HG03108 (cell line): Measurements from ENCODE around the gene RADIL.
"Not testable (repeated sequence)": the region's sequence is repeated elsewhere in the genome, so short reads cannot be mapped to it uniquely, and the experiment has no call there.

Source experiments
- ATAC-seq: cut with Tn5 transposase; IDR thresholded peaks from one replicate; pipeline ENCODE4 v1.9.1; 2021; ENCODE audit warnings: moderate library complexity; ENCODE audit not compliant: unreplicated experiment

Gene RADIL

GRCh38 chr7:4794171-4794570, 89.3 kb downstream of the RADIL start:
- ATAC-seq = not testable (repeated sequence)

GRCh38 chr7:4793385-4793993, 90.0 kb downstream of the RADIL start:
- ATAC-seq = not testable (repeated sequence)

DNA sequence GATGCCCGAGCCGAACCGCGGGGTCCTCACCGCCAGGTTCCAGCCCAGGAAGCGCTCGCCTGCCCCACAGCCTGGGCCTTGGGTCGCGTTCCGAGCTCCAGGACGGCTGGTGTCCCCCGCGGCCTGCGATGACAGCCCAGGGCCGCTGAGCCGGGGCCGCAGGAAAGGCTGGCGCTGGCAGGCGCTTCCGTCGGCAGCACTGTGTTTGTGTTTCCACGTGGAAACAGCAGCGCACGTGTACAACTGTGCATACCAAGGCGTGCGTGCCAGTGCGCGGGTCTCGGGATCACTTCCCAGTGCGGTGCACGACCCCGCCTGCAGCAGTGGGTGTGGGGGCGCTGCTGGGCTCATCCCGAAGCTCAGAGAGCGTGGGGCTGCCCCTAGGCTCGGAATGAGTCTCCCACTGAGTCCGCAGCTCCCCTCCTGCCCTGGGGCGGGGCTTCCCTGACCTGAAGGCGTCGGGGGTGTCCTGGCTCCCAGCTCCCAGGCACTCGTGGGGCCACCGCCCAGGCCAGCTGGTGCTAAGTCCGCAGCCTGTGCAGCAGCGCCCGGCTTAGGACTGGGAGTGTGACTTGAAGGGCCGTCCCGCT, 90.9 kb downstream of the RADIL start:
- ATAC-seq = no peak

DNA sequence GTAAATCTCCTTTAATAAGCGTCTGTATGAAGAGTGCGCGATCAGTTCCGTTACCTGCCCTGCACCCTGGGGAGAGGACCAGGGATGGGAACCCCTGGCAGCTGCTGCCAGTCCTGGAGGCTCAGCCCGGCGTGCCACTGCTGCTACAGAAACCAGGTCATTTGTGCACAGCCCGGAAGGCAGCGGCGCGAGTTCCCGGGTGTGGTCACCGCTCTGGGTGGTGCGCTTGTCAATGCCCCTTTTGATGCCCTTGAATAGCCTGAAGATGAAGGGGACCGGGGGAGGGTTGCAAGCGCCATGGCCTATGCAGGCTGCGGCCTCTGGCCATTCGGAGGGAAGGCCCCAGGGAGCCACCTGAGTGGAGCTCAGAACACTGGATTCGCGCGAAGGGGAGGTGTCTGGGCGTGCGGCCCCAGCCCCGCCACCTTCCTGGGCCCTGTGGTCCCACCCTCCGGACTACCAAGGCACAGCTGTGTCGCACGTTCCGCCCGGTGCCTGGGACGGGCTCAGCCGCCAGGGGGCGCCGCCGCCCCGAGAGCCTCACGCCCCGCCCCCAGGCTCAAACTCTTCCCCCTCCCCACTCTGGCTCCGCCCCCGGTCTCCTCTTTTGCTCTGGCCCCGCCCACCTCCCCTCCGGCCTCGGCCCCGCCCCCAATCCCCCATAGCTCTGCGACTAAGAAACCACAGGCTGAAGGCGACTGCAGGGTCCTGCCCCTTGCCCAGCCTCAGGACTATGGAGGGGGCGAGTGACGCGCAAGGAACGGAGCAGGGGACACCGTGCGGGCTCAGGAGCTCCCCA, 91.6 kb downstream of the RADIL start:
- ATAC-seq = no peak

DNA sequence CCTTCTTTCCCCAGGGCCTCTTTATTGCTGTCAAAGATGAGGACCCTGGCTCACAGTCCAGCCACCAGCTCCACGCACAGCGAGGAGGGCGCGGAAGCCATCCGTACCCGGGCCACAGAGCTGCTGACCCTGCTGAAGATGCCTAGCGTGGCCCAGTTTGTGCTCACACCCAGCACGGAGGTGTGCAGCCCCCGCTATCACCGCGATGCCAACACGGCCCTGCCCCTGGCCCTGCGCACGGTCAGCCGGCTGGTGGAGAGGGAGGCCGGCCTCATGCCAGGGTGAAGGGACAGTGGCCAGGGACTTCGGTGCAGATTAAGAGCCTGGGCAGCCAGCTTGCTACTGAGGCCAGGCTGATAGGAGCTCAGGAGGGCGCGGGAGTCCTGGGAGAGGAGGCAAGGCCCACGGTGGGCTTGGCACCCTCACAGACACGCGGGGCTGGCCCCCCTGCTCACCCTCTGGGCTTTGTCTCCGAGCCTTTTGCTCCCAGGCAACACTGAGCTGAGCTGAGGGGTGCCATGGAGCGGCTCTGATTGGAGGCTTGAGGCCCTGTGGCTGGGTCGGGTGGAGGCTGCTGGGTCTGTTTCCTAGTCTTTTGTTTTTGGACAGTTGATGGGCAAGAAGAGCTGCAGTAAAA, 92.3 kb downstream of the RADIL start:
- ATAC-seq = no peak

GRCh38 chr7:4790516-4790991, 93.0 kb downstream of the RADIL start:
- ATAC-seq = no peak

GRCh38 chr7:4790078-4790465, 93.4 kb downstream of the RADIL start:
- no peak for ATAC-seq

DNA sequence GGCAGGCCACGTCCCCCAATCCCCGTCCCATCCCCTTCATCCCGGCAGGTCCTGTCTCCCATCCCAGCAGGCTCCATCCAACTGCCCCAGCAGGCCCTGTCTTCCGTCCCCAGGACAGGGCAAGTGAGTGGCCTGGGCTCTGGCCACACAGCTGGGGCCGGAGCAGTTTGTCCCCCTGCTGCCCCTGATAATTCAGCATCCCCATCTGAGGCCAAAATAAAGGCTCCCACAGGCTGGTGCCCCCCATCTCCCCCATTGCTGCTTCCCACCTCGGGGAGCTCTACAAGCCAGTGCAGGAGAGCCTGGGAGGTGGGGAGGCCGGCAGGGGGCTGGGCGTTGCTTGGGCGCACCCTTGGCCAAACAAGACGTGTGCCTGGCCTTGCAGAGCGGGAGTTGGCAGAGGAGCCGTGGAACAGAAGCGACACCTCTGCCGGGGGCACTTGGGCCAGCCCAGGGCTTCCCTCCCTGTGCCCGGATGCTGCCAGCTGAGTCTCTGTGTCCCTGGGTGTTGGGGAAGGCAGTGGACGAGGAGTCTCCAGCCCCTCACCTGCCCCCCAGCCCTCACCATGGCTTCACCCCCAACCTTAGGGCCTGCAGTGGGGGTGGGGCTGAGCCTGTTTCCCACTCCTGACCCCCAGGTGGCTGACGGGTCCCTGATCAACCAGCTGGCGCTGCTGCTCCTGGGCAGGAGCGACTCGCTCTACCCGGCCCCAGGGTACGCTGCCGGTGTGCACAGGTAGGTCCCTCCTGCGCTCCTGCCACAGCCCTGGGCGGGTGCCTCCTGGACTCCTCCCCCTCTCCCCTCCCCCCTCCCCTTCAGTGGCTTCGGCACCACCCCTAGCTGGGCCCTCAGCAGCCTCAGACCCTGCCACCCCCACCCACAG, 94.1 kb downstream of the RADIL start:
- no peak for ATAC-seq

GRCh38 chr7:4788627-4789189, 94.8 kb downstream of the RADIL start:
- no peak for ATAC-seq

GRCh38 chr7:4787947-4788626, 95.4 kb downstream of the RADIL start:
- no peak for ATAC-seq

DNA sequence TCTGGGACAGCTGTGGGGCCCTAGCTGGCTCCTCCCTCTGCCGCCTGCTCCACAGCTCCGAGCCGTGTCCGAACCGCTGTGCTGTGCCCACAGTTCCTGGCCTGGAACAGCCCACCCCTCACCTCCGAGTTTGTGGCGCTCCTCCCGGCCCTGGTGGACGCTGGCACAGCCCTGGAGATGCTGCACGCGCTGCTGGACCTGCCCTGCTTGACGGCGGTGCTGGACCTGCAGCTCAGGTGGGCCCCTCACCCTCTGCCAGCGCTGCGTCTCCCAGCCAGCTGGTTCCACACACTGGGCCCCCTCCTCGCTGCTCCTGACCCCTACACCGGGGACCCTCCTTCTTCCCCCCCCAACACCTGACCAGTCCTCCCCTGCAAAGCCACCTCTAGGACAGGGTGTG, 96.0 kb downstream of the RADIL start:
- ATAC-seq = no peak

DNA sequence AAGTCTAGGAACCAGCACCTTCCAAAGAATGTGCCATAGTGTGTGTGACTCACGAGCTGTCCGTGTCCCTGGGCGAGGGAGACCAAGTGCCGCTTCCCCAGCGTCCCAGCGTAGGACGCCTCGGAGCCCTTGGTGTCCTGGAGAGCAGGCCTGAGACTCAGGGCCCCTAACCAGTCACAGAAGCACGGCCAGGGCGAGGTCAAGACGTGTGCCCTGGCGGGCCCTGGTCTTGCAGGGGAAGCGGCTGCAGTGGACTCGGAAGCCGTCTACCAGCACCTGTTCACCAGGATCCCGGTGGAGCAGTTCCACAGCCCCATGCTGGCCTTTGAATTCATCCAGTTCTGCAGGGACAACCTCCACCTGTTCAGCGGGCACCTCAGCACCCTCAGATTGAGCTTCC, 97.5 kb downstream of the RADIL start:
- no peak for ATAC-seq

GRCh38 chr7:4785371-4785770, 98.1 kb downstream of the RADIL start:
- ATAC-seq = no peak

DNA sequence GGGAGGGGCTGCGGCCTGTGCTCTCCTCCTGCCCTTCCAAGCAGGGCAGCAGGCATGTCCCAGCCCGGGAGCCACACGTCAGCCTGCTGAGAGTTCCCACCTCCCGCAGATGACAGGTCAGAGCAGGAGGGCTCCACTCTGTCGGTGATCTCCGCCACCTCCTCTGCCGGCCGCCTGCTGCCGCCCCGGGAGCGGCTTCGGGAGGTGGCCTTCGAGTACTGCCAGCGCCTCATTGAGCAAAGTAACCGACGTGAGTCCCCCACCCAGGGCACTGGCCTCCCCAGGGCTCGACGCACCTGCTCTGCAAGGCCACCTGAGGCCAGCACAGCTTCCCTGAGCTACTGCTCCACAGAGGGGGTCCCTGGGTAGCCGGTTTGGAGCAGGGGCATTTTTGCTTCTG, 98.7 kb downstream of the RADIL start:
- no peak for ATAC-seq

DNA sequence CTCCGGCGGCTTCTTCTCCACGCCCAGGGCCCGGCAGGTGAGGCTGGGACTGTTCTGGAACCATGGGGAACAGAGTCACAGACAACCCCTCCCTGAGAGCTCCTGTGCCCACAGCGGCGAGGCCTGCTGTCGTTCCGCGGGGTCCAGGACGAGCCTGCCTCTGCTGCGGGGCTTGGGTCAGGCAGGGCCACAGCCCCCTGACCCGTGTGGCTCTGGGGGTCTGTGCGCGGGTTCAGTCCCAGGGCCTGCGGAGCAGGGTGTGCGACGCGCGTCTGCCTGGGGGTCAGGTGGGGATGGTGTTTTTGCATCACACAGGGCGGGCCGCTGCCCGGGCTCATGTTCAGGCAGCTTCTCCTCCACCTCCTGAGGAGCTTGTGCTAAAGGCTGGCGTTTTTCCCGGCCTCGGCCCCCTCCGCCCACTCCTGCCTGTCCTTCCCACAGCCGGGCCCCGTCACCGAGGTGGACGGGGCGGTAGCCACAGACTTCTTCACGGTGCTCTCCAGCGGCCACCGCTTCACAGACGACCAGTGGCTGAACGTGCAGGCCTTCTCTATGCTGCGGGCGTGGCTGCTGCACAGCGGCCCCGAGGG, 99.7 kb downstream of the RADIL start:
- no peak for ATAC-seq

DNA sequence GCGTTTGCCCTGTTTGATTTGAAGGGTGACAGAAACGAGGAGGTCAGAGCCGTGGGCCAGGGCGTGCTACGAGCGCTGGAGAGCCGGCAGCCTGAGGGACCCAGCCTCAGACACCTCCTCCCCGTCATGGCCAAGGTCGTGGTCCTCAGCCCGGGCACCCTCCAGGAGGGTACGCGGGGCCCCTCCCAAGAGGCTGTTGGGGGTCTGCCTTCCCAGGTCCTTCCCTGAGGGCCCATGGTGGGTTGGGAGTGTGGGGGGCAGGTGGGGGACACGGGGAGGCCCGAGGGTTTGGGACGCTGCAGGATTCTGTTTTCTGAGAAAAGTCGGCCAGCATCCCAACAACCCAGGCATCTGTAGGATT, 100.2 kb downstream of the RADIL start:
- ATAC-seq = no peak

DNA sequence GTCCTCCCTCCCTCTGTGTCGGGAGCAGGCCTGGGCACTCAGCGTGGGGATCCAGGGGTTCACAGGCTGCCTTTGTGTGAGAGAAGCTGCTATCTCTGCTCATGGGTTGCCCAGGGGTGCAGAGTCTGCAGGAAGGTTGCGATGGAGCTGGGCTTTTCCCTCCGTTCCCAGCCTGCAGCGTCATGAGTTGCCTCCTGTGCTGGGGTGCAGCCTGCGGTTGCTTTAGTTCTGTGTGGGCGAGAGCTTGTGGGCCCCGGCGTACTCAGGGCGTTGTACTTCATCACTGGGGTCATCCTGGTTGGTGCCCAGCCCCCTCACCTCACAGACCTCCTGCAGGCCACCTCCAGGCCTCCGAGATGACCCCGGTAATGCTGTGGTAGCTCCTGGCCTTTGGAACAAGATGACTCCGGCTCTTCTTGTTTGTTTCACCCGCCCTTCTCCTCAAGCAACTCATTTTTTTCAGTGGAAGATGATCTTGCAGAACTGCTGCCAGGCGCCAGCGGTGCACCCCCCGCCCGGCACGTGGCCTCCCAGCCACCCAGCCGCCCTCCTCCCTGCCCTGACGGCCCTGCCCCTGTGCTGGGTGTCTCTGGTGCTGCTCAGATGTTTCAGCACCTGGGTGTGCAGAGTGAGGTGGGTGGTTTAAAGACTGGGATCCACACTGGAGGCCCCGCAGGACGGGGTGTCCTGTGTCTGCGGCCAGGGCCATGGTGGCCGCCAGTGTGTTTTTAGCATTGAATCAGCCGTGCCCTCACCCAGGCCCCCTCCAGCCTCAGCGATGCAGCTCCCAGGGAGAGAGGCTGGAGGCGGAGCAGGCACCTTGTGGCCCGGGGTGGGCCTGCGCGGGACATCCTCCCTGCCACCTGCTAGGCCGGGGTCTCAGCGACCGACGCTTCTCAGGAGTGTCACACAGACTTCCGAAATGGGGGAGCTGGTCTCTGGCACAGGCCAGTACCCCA, 100.9 kb downstream of the RADIL start:
- no peak for ATAC-seq

- ATAC-seq = no peak
These were observed 102.0 kb downstream of the RADIL start for GRCh38 chr7:4781366-4782069.
